Lower leg skin (tissue), 4 donors: ENCODE measurements around the gene COG5. TPM values are rescaled to one million over a fixed set of nuclear protein-coding genes. Genes with fewer than 3 reads are reported as not detected.

Experiments
- DNase-seq, 2 donors: peaks; one replicate each; pipeline ENCODE4 v3.0.0-alpha.2; 2019; ENCODE audit warnings: low spot score in 2 of 2
- H3K4me3 ChIP-seq: fragments of 200-600 bp; sonication (generic); 2 replicates; pipeline ENCODE4 v1.5.1; 2017; ENCODE audit warnings: mild to moderate bottlenecking, low read depth; ENCODE audit not compliant: poor library complexity, severe bottlenecking
- POLR2A ChIP-seq, 2 donors: fragments of 450-650 bp; IDR thresholded peaks; one replicate each; pipeline ENCODE4 v1.6.1; 2016 to 2017; ENCODE audit warnings: antibody characterized with exemption in 2 of 2, mild to moderate bottlenecking in 1 of 2, moderate library complexity in 1 of 2
- whole genome bisulfite sequencing, 2 donors: methylation state at CpG; one replicate each; pipeline ENCODE4 v1.1.5; 2018; 5-methylcytosine and 5-hydroxymethylcytosine counted together
- intact Hi-C: fragments of 100-400 bp; cut with DNase I; formaldehyde crosslinking; loops from one replicate; pipeline ENCODE4 v1.15.0; 2023; ENCODE audit warnings: low total_unique reads
- total RNA-seq, 4 donors: library from RNA; depleted of rRNA; stranded (reverse); fragments of >200 nt; gene quantifications; one replicate each; pipeline ENCODE4 v1.1.0, GENCODE V29; 2016
- TF ChIP-seq, protein P1 (sequence below), 3 donors: fragments of 450-650 bp; IDR thresholded peaks; one replicate each; pipeline ENCODE4 v1.5.1; 2016; ENCODE audit warnings: antibody characterized with exemption in 3 of 3, mild to moderate bottlenecking in 3 of 3, moderate library complexity in 2 of 3

The COG5 gene
- total RNA-seq, 4 donors from 2014 or later, result 34.4 to 50.6 (median 43.4) TPM

DNA sequence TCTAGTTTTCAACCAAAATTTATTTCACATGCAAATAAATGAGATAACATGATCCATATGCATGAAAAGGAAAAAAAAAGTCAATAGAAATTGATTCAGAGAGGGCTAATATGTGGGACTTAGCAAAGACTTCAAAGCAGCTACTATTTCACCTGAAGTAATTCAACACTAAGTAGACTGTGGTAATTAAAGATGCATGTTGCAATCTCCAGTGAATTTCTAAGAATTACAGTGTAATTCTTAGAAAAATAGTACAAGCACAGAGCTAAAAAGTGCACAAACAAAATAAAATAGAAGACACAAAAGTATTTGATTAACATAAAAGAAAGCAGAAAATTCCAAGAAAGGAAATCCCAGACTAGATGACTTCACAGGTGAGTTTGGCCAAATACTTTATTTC, 68.2 kb downstream of the COG5 start:
- no peak overlapping the region for H3K4me3 ChIP-seq
- intact Hi-C loops, result no loop called here
- DNase-seq, result no peak
- no peak for TF ChIP-seq POLR2A (IDR thresholded peaks at IDR 0.05)
- TF ChIP-seq, protein P1, sequence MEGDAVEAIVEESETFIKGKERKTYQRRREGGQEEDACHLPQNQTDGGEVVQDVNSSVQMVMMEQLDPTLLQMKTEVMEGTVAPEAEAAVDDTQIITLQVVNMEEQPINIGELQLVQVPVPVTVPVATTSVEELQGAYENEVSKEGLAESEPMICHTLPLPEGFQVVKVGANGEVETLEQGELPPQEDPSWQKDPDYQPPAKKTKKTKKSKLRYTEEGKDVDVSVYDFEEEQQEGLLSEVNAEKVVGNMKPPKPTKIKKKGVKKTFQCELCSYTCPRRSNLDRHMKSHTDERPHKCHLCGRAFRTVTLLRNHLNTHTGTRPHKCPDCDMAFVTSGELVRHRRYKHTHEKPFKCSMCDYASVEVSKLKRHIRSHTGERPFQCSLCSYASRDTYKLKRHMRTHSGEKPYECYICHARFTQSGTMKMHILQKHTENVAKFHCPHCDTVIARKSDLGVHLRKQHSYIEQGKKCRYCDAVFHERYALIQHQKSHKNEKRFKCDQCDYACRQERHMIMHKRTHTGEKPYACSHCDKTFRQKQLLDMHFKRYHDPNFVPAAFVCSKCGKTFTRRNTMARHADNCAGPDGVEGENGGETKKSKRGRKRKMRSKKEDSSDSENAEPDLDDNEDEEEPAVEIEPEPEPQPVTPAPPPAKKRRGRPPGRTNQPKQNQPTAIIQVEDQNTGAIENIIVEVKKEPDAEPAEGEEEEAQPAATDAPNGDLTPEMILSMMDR (IDR thresholded peaks at IDR 0.05), result no peak

DNA sequence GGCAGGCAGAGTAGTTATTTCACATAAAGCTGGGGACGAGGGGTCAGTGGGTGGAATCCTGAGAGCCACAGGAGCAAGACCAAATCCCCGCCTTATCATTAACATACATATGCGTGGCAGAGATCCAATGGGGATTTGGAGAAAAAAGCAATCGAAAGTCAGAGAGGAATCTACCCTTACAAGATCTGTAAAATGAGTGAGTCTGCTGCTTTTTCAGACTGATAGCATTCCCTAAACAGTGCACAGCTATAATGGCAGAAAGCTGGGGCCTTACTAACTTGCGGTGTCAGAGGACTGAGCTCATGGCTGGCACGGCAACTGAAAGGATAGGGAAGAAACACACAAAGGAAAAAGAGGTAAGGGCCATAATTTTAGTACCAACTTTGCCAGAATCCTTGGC, 68.8 kb downstream of the COG5 start:
- no peak overlapping the region for H3K4me3 ChIP-seq
- no peak for DNase-seq
- TF ChIP-seq, protein P1 (IDR thresholded peaks at IDR 0.05), result no peak
- no peak for TF ChIP-seq POLR2A (IDR thresholded peaks at IDR 0.05)
- 94 to 95% methylated on average over 6 of the region's 6 CpGs for WGBS, 2 donors
- intact Hi-C loops, result no loop called here

DNA sequence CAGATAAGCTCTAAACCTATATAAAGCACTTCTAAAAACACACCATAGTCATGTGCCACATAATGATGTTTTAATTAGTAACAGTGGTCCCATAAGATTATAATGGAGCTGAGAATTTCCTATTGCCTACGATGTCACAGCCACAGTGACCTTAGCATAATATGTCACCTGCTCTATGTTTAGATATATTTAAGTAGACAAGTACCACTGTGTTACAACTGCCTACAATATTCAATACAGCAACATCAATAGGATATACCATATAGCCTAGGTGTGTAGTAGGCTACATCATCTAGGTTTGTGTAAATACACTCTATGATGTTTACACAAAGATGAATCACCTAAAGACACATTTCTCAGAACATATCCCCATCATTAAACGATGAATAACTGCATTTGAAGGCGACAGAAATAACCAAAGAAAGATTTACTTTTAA, 69.4 kb downstream of the COG5 start:
- WGBS, 2 donors, result 89 to 93% methylated on average over 3 of the region's 3 CpGs
- intact Hi-C loops, result no loop called here
- DNase-seq, result no peak
- H3K4me3 ChIP-seq, result no peak overlapping the region
- TF ChIP-seq POLR2A (IDR thresholded peaks at IDR 0.05), result no peak
- TF ChIP-seq, protein P1 (IDR thresholded peaks at IDR 0.05), result no peak

DNA sequence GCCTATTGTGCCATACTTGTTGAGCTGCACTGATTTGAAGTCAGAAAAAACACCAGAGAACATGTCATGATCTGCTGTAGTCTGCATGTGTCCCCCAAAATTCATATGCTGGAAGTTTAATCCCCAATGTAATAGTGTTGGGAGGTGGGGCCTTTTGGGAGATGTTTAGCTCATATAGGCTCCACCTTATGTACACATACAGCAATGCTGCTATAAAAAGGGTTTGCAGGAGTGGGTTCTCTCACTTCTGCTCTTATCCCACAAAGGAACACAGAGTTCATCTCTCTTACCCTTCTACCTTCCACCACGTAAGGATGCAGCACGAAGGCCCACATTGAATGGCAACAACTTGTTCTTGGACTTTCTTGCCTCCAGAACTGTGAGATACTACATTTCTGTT, 70.8 kb downstream of the COG5 start:
- intact Hi-C loops, result no loop called here
- WGBS, 2 donors, result 97 to 99% methylated on average over 2 of the region's 2 CpGs
- DNase-seq, result no peak
- TF ChIP-seq, protein P1 (IDR thresholded peaks at IDR 0.05), result no peak
- TF ChIP-seq POLR2A (IDR thresholded peaks at IDR 0.05), result no peak
- H3K4me3 ChIP-seq, result no peak overlapping the region

DNA sequence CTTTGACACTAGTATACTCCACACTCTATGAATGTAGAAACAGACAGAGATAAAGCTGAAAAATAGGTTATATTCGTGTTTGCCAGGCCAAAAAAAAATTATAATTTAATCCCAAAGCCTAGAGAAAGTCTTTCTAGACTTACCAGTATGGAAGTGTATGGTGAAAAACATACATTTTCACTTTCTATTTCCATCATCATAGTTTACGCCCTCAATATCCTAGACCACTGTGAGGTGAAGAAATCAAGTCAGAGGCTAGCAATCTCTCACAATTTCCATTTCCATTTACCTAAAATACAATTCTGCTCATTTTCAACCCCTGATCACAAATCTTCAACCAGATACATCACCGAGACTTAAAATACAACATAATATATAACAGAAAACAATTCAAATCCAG, 77.7 kb downstream of the COG5 start:
- intact Hi-C loops, result no loop called here
- WGBS, 2 donors, result 90 to 92% methylated on average over 3 of the region's 3 CpGs
- DNase-seq, result no peak
- H3K4me3 ChIP-seq, result no peak overlapping the region
- TF ChIP-seq POLR2A (IDR thresholded peaks at IDR 0.05), result no peak
- TF ChIP-seq, protein P1 (IDR thresholded peaks at IDR 0.05), result no peak

DNA sequence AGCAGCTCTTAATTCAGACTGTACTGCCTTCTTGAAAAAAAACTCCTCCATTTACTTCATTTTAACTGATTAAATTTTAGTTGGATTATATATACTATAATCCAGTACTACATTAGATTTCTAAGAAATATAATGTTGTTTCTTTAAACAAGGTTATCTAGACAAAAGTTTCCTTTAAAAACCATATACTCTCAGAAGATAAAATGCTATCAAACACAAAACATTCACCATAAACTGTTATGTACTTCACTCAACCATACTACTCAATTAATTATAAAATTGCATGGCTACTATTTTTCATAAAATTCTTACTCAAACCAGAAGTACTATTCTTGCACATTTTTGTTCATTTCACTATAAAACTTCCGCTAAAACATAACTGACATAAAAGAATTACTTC, 81.1 kb downstream of the COG5 start:
- no peak for TF ChIP-seq POLR2A (IDR thresholded peaks at IDR 0.05)
- TF ChIP-seq, protein P1 (IDR thresholded peaks at IDR 0.05), result no peak
- no peak for DNase-seq
- WGBS, 2 donors, result 97 to 100% methylated on average over 1 of the region's 1 CpG
- intact Hi-C loops, result no loop called here
- no peak overlapping the region for H3K4me3 ChIP-seq
